22Rv1 (cell line): ENCODE measurements around the gene GLOD5.

Source experiments
- ZFX ChIP-seq: fragments of 450-650 bp; IDR thresholded peaks from 2 replicates; pipeline ENCODE4 v1.6.1; 2017; ENCODE audit warnings: antibody characterized with exemption, borderline replicate concordance
- TF ChIP-seq, protein P1 (sequence below): fragments of 450-650 bp; IDR thresholded peaks from 2 replicates; pipeline ENCODE4 v1.5.1; 2017; ENCODE audit warnings: mild to moderate bottlenecking

DNA sequence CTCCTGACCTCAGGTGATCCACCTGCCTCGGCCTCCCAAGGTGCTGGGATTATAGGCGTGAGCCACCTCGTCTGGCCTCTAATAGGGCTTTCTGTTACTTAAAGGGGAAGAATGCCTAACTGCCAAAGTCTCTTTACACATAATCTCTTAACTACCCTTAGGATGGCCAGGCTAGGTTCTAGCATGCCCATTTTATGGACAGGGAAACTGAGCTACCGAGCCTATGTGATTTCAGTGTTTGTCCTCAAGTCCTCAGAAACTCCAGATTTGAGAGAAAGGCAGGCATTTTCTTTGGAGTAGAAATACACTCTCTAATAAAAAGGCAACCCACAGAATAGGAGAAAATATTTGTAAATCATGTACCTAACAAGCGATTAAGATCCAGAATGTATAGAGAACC lies 12.4 kb upstream of the GLOD5 start:
- TF ChIP-seq, protein P1, sequence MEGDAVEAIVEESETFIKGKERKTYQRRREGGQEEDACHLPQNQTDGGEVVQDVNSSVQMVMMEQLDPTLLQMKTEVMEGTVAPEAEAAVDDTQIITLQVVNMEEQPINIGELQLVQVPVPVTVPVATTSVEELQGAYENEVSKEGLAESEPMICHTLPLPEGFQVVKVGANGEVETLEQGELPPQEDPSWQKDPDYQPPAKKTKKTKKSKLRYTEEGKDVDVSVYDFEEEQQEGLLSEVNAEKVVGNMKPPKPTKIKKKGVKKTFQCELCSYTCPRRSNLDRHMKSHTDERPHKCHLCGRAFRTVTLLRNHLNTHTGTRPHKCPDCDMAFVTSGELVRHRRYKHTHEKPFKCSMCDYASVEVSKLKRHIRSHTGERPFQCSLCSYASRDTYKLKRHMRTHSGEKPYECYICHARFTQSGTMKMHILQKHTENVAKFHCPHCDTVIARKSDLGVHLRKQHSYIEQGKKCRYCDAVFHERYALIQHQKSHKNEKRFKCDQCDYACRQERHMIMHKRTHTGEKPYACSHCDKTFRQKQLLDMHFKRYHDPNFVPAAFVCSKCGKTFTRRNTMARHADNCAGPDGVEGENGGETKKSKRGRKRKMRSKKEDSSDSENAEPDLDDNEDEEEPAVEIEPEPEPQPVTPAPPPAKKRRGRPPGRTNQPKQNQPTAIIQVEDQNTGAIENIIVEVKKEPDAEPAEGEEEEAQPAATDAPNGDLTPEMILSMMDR, result no peak
- no peak for TF ChIP-seq ZFX
